ENCODE results near the gene C5orf52. TPM values are rescaled to one million over a fixed set of nuclear protein-coding genes. Genes with fewer than 3 reads are reported as not detected.
A peak's percentile ranks its signal among the peaks of the same experiment; 100 is the strongest.

C5orf52 gene
- polyA plus RNA-seq (2011; rRNA removed) (not detected in 2 replicates), polyA plus RNA-seq (2017; fragmentation: RNase III; extraction: RNeasy Plus Mini Kit Qiagen cat#74134 plus additional on column Dnase treatment) (not detected in 3 replicates), polyA minus RNA-seq (2011; rRNA and poly(A)+ RNA removed) (not detected in 2 replicates)
- polyA plus RNA-seq (2012; cell fraction: cytosol; rRNA removed), result not detected in 2 replicates
- polyA plus RNA-seq (2012; cell fraction: nucleus; rRNA removed), result not detected in 2 replicates

- no peaks in the 10 kb centered on the region for H3K9me3 ChIP-seq
- ChIA-PET CTCF (interaction anchor here (1.4 to 6.0 kb wide), 3 partner anchors 14 to 72 kb away, joined by 4 to 58 read pairs (median 56); partner anchors contain the start of gene LSM11), POLR2A (no interaction called here)
- peak within 1 kb of the TSS; percentile 72 for H3K4me2 ChIP-seq
- 59% methylated on average over 45 of the region's 59 CpGs for WGBS (ENCODE audit: missing lambda C conversion rate)
- FAIRE-seq (no peak), DNase-seq (ENCODE audit: low read depth in 1 of 2, low spot score in 1 of 2) (peak; percentile 18 to 35), ATAC-seq (peak; percentile 15 to 16; a peak in 2 of 6 replicates)
- H3K4me3 ChIP-seq, result peak within 1 kb of the TSS; percentile 30
- peak within 1 kb of the TSS; percentile 45 to 62; a peak in 5 of 6 replicates for H3K27ac ChIP-seq
- peaks cover 9% of the 10 kb centered on the region for H3K4me1 ChIP-seq
- no peak for TF ChIP-seq TFCP2L1 (CRISPR knock-in tag; IDR thresholded peaks at IDR 0.05)
- TF ChIP-seq BHLHE40 (IDR thresholded peaks at IDR 0.05; ENCODE audit: low read depth, low read length), result no peak
- TF ChIP-seq FOSL2 (IDR thresholded peaks at IDR 0.05), result no peak
- no peak for TF ChIP-seq FOSL2 (CRISPR knock-in tag; IDR thresholded peaks at IDR 0.05)
- no peak for TF ChIP-seq JUN (IDR thresholded peaks at IDR 0.05)
- no peak for TF ChIP-seq ZNF302 (CRISPR knock-in tag; IDR thresholded peaks at IDR 0.05)
- no peak for TF ChIP-seq USF2 (IDR thresholded peaks at IDR 0.05)
- TF ChIP-seq ZC3H11A (IDR thresholded peaks at IDR 0.05), result no peak
- TF ChIP-seq HMGXB4 (CRISPR knock-in tag; IDR thresholded peaks at IDR 0.05; ENCODE audit: borderline replicate concordance), result no peak
- TF ChIP-seq MAFK (IDR thresholded peaks at IDR 0.05; ENCODE audit: partially characterized antibody), result no peak
- TF ChIP-seq EHF (CRISPR knock-in tag; IDR thresholded peaks at IDR 0.05), result no peak
- TF ChIP-seq TP53 (CRISPR knock-in tag; IDR thresholded peaks at IDR 0.05), result no peak
- TF ChIP-seq RARB (CRISPR knock-in tag; IDR thresholded peaks at IDR 0.05), result no peak
- no peak for TF ChIP-seq CHD4 (IDR thresholded peaks at IDR 0.05; ENCODE audit: borderline replicate concordance)
- no peak for TF ChIP-seq FOXS1 (CRISPR knock-in tag; IDR thresholded peaks at IDR 0.05)
- TF ChIP-seq CHD2 (IDR thresholded peaks at IDR 0.05; ENCODE audit: low read length, partially characterized antibody), result no peak
- no peak for TF ChIP-seq REST (IDR thresholded peaks at IDR 0.05)
Observed at GRCh38 chr5:157670662-157671591, at the start of gene C5orf52. TSS of gene C5orf52 (plus strand) at chr5:157671533. CDS start at chr5:157671615, 82 bp downstream.

- DNase-seq (ENCODE audit: low read depth in 1 of 2, low spot score in 1 of 2) (no peak), ATAC-seq (no peak), FAIRE-seq (no peak)
- POLR2A ChIA-PET, result no interaction called here
- no peak overlapping the region for H3K4me2 ChIP-seq
- H3K9me3 ChIP-seq, result no peaks in the 10 kb centered on the region
- CTCF ChIA-PET, result no interaction called here
- WGBS (ENCODE audit: missing lambda C conversion rate), result 22% methylated on average over 2 of the region's 2 CpGs
- no peaks in the 10 kb centered on the region for H3K4me1 ChIP-seq
- H3K4me3 ChIP-seq, result no peak overlapping the region
- H3K27ac ChIP-seq, result no peak overlapping the region
- TF ChIP-seq HES2 (IDR thresholded peaks at IDR 0.05) (no peak), SMC3 (IDR thresholded peaks at IDR 0.05) (no peak), BCL3 (IDR thresholded peaks at IDR 0.05) (no peak), MAX (IDR thresholded peaks at IDR 0.05) (no peak), TFCP2L1 (CRISPR knock-in tag; IDR thresholded peaks at IDR 0.05) (no peak), KDM5A (IDR thresholded peaks at IDR 0.05) (no peak), ESRRA (IDR thresholded peaks at IDR 0.05; ENCODE audit: borderline replicate concordance, low read length) (no peak), CHD2 (IDR thresholded peaks at IDR 0.05; ENCODE audit: low read length, partially characterized antibody) (no peak), BHLHE40 (IDR thresholded peaks at IDR 0.05; ENCODE audit: low read depth, low read length) (no peak), CHD4 (IDR thresholded peaks at IDR 0.05; ENCODE audit: borderline replicate concordance) (no peak), RCOR1 (IDR thresholded peaks at IDR 0.05; ENCODE audit: low read depth, low read length) (no peak), ZC3H11A (IDR thresholded peaks at IDR 0.05) (no peak), RNF2 (IDR thresholded peaks at IDR 0.05; ENCODE audit: borderline replicate concordance, low read depth) (no peak), HDAC2 (IDR thresholded peaks at IDR 0.05) (no peak), USF2 (IDR thresholded peaks at IDR 0.05) (no peak), POLR2A (IDR thresholded peaks at IDR 0.05; ENCODE audit: low read length) (no peak)
Observed at GRCh38 chr5:157624144-157624543, 47.2 kb upstream of the C5orf52 start.

Measured in A549 (cell line).